Sigmoid colon (tissue), 4 donors: ENCODE data around the gene EPHX1.

Source experiments
- CTCF ChIP-seq, 4 experiments: fragments of 450-650 bp in 3 of 4; fragments of 200-600 bp in 1 of 4; IDR thresholded peaks; one replicate each; pipeline ENCODE4 v1.5.1; 2016 to 2019; ENCODE audit warnings: antibody characterized with exemption in 4 of 4, mild to moderate bottlenecking in 3 of 4, moderate library complexity in 2 of 4
- EP300 ChIP-seq, 4 donors: sonication (generic); formaldehyde crosslinking; IDR thresholded peaks; one replicate each; pipeline ENCODE4 v1.6.1; 2017; ENCODE audit warnings: antibody characterized with exemption in 4 of 4
- POLR2A ChIP-seq, 2 donors: fragments of 450-650 bp; IDR thresholded peaks; one replicate each; pipeline ENCODE4 v1.6.1; 2016; ENCODE audit warnings: antibody characterized with exemption in 2 of 2, mild to moderate bottlenecking in 2 of 2, moderate library complexity in 2 of 2
- POLR2AphosphoS5 ChIP-seq, 4 donors: sonication (generic); formaldehyde crosslinking; IDR thresholded peaks; one replicate each; pipeline ENCODE4 v1.6.1; 2017; ENCODE audit warnings: antibody characterized with exemption in 4 of 4

DNA sequence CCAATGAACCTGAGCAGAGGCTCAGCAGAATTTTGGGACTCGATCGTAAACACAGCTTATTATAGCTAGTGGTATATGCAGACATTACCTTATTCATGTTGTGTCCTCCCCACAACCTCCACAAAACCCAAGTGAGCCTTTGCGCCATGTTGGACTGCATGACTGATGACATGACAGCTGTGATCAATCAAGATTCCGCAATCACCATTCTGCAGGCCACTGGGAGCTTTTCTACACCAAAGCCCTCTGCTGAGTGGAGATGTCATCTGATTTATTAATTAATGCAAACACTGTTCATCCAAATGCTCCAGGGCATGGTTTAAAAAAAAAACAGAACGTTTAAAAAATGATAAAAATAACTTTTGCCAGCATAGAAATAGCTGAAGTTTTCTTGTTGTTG lies 40.2 kb upstream of the EPHX1 start:
- TF ChIP-seq CTCF (IDR thresholded peaks at IDR 0.05): no peak
- TF ChIP-seq POLR2AphosphoS5 (IDR thresholded peaks at IDR 0.05): no peak
- TF ChIP-seq POLR2A (IDR thresholded peaks at IDR 0.05): no peak
- TF ChIP-seq EP300 (IDR thresholded peaks at IDR 0.05): no peak
